Duodenal mucosa (tissue), 2 donors: ENCODE measurements around the gene PSTPIP1.

Experiments used
- H3K27ac ChIP-seq: one replicate; pipeline ENCODE4 v1.7.0; 2013; ENCODE audit warnings: low read depth, low read length
- H3K27me3 ChIP-seq, 2 donors: one replicate each; pipeline ENCODE4 v1.7.0; 2013; ENCODE audit warnings: low read length in 2 of 2, control low read depth in 1 of 2; ENCODE audit not compliant: insufficient read depth in 2 of 2, control insufficient read depth in 1 of 2
- H3K36me3 ChIP-seq, 2 donors: one replicate each; pipeline ENCODE4 v1.7.0; 2013; ENCODE audit warnings: low read length in 2 of 2, control low read depth in 1 of 2; ENCODE audit not compliant: insufficient read depth in 2 of 2, control insufficient read depth in 1 of 2
- H3K4me1 ChIP-seq, 2 donors: one replicate each; pipeline ENCODE4 v1.7.0; 2013; ENCODE audit warnings: low read length in 2 of 2, control low read depth in 1 of 2; ENCODE audit not compliant: insufficient read depth in 2 of 2, control insufficient read depth in 1 of 2
- H3K4me3 ChIP-seq, 2 donors: one replicate each; pipeline ENCODE4 v1.7.0; 2013; ENCODE audit warnings: low read length in 2 of 2, low read depth in 1 of 2
- H3K9ac ChIP-seq, 2 donors: one replicate each; pipeline ENCODE4 v1.7.0; 2013; ENCODE audit warnings: low read length in 2 of 2, low read depth in 1 of 2
- H3K9me3 ChIP-seq, 2 donors: one replicate each; pipeline ENCODE4 v1.7.0; 2013; ENCODE audit warnings: low read length in 2 of 2, control low read depth in 1 of 2; ENCODE audit not compliant: control insufficient read depth in 1 of 2

Gene PSTPIP1

DNA sequence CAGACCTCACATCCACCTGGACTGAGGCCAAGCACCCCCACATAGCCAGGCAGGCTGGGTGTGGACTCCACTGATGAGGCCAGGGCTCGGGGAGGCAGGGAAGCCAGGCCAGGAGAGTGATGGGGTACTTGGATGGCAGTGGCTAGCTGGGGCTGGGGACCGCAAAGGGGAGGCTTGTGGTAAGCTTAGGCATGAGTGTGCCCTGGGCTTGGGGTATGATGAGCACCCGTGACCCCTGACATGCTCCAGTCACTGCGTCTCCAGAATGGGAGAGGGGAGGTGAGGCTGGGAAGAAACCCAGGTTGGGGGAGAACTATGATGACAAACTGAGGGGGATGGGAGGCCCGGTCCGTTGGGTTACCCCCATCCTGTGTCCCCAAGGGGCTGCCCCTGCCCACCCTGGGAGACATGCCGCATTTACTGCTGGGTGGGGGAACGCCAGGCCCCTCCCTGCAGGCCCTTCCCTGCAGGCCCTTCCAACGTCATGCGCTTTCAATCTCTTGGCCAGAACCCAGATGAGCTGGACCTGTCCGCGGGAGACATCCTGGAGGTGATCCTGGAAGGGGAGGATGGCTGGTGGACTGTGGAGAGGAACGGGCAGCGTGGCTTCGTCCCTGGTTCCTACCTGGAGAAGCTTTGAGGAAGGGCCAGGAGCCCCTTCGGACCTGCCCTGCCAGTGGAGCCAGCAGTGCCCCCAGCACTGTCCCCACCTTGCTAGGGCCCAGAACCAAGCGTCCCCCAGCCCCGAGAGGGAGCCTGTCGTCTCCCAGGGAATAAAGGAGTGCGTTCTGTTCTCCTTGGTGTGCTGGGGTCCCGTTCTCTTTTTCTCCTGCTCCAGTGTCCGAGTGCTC, 41.8 kb downstream of the PSTPIP1 start:
- no peaks in the 10 kb centered on the region for H3K9me3 ChIP-seq
- H3K9ac ChIP-seq: no peak overlapping the region

DNA sequence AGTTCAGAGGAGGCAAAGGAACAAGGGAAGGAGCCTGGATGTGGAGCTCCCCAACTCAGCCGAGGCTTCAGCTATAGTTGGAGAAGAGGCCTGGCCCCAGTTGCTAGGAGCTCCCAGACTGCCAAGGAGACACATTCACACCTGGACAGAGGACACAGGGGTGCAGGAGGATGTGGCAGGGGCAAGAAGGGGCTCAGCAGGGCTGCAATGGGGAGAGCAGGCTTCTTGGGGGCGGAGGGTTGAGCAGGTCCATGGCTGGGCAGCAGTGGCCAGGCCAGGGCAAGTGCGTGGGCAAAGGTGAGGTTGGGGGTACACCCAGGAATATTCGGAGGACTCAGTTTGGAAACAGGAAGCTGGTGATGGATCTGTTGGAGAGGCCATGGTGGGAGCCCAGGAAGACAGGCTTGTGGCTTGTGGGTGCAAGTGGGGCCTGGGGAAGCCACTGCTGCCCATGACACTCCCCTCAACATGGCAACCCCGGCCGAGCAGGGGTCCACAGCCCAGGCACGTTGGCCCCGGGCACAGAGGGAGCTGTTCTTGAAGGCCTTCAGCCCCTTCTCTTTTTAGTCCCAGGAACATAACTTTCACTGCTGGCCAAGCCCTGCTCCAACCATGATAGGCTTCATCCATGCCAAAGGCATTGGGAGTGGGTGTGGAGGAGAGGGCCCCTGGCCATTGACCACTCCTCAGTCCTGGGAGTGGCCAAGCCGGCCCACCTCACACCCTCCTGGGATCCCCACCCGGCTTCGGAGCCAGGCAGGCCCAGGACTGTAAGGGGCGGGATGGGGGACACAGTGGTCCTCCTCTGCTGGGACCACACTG, 42.7 kb downstream of the PSTPIP1 start:
- peaks cover 0 to 5% of the 10 kb centered on the region in 2 donors for H3K4me1 ChIP-seq
- H3K27ac ChIP-seq: no peak overlapping the region
- no peak overlapping the region for H3K9ac ChIP-seq
- H3K36me3 ChIP-seq: peaks cover 24 to 35% of the 10 kb centered on the region in 2 donors
- no peak overlapping the region for H3K4me3 ChIP-seq
- no peaks in the 10 kb centered on the region for H3K27me3 ChIP-seq
- no peaks in the 10 kb centered on the region for H3K9me3 ChIP-seq

More for the DNA sequence above, 41.8 kb downstream of the PSTPIP1 start:
- peaks cover 16 to 27% of the 10 kb centered on the region in 2 donors for H3K36me3 ChIP-seq
- H3K27ac ChIP-seq: no peak overlapping the region
- H3K4me1 ChIP-seq: peaks cover 0 to 5% of the 10 kb centered on the region in 2 donors
- H3K4me3 ChIP-seq: no peak overlapping the region
- H3K27me3 ChIP-seq: no peaks in the 10 kb centered on the region

DNA sequence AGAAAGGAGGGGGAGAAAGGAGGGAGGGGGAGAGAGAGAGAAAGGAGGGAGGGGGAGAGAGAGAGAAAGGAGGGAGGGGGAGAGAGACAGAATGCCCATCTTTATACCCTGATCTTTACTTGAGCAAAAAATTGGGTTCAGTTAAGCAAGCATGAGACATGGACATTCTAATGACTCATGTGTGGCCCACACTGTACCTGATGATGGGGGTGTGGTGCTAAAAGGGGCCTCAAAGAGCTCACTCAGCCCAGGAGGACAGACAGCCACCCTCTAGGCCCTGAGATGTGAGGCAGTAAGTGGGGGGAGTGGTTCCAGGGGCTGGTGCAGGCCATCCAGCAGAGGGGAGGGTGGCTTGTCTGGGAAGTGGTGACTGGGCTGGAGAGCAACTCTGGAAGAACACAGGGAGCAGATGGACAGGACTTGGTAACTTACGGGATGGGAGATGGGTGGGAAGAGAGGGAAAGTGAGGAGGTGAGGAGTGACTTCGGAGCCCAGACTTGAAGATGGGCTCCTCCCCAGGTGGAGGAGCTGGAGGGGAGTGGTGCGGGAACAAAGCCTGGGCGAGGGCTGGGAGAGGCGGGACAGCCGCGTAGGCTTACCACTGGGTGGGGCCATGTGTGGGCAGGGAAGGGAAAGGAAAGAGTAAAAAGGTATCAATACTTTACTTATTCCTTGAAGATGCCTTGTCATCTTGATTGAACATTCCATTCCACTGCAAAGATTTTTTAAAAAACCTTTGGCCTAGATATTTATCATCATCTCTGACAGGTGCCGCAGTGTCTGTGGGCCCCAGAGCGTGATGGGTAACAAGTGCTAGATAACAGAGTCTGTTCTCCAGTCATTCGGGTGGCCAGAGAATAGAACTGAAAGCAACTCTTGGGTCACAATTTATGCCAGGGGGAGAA, 43.6 kb downstream of the PSTPIP1 start:
- Histone ChIP-seq H3K4me3 (no peak overlapping the region), H3K9me3 (no peaks in the 10 kb centered on the region), H3K9ac (no peak overlapping the region), H3K27me3 (no peaks in the 10 kb centered on the region), H3K4me1 (peaks cover 0 to 5% of the 10 kb centered on the region in 2 donors), H3K36me3 (peaks cover 31 to 45% of the 10 kb centered on the region in 2 donors), H3K27ac (no peak overlapping the region)

DNA sequence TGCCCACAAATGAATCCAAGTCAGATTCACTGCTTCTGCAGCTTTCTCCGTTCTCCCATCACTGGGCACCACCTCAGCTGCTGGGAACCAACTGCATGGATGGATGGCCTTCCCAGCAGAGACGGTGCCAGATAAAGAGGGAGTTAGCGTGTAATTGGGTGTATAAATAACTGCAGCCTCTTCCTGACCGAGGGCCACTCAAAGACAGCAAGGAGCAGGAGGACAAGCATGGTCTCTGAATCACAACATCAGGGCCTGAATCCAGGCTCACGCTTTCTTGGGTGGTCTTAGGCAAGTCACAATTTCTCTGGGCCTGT, 44.2 kb downstream of the PSTPIP1 start:
- Histone ChIP-seq H3K27me3 (no peaks in the 10 kb centered on the region), H3K4me1 (peaks cover 0 to 5% of the 10 kb centered on the region in 2 donors), H3K36me3 (peaks cover 32 to 51% of the 10 kb centered on the region in 2 donors), H3K4me3 (no peak overlapping the region), H3K27ac (no peak overlapping the region), H3K9me3 (no peaks in the 10 kb centered on the region), H3K9ac (no peak overlapping the region)

DNA sequence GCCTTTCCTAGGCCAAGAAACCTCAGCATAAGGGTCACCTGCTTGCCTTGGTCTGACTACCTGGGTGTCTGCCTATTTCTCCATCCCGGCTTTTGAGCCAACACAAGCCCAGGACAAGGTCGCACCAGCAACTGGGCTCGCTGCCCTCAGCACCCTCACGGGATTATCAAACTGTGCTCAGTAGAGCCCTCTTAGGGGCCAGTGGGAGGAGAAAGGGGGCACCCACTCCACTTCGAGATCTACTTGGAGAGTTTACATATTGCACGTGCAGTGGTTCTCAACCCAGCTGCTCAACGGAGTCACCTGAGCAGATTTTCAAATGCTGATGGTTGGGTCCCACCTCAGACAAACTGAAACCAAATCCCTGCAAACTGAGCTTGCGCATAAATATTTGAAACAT, 44.9 kb downstream of the PSTPIP1 start:
- Histone ChIP-seq H3K36me3 (peaks cover 38 to 57% of the 10 kb centered on the region in 2 donors), H3K27me3 (no peaks in the 10 kb centered on the region), H3K4me1 (peaks cover 0 to 3% of the 10 kb centered on the region in 2 donors), H3K27ac (no peak overlapping the region), H3K9me3 (no peaks in the 10 kb centered on the region), H3K4me3 (no peak overlapping the region), H3K9ac (no peak overlapping the region)

DNA sequence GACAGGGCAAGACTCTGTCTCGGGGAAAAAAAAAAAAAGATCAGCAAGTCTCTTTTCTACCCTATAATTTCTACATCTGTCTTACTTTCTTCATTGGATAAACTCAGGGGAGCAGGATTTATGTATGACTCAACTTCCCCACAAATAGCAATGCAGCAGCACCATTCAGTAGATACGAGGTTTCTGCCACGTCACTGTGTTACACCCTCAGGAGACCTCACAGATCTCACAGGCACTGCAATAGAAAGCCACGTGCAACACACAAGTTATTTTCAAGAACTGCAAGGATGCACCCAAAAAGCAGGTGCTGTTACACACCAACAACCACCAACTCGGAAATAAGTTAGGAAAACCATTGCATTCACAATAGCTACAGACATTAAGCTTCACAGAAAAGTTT, 45.7 kb downstream of the PSTPIP1 start:
- H3K36me3 ChIP-seq: peaks cover 41 to 64% of the 10 kb centered on the region in 2 donors
- H3K9ac ChIP-seq: no peak overlapping the region
- H3K4me3 ChIP-seq: no peak overlapping the region
- no peaks in the 10 kb centered on the region for H3K9me3 ChIP-seq
- H3K4me1 ChIP-seq: no peaks in the 10 kb centered on the region
- no peaks in the 10 kb centered on the region for H3K27me3 ChIP-seq
- H3K27ac ChIP-seq: no peak overlapping the region

DNA sequence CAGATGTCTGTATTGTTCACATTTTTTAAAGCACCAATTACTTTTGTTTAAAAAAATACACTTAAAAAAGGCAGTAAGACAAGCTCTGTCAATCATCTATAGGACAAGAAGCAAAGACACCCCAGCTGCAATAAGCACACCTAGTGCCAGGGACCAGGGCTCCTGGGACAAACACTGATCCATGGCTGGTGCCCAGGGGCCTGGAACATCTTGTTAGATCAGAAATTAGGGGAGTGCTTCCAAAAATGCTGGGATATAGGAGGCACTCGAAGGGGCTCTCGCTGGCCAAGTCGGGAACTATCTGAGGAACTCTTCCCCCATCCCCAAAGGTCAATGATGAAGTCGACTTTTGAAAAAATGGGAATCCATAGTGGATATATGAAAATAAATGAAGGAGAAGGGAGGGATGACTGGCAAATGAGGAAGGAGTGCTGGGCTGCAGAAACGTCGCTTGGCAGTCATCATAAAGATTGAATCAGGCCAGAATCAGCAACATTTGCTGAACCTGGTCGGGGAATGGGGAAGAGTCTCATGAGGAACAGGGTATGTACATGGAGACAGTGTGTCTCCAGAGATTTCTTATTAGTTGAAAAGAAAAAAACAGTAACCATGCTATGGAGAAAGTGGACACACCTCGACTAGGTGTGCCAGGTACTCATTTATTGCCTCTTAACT, 47.5 kb downstream of the PSTPIP1 start:
- H3K27me3 ChIP-seq: no peaks in the 10 kb centered on the region
- no peak overlapping the region for H3K4me3 ChIP-seq
- H3K9ac ChIP-seq: no peak overlapping the region
- H3K36me3 ChIP-seq: peaks cover 44 to 61% of the 10 kb centered on the region in 2 donors
- H3K27ac ChIP-seq: no peak overlapping the region
- H3K9me3 ChIP-seq: no peaks in the 10 kb centered on the region
- H3K4me1 ChIP-seq: no peaks in the 10 kb centered on the region

DNA sequence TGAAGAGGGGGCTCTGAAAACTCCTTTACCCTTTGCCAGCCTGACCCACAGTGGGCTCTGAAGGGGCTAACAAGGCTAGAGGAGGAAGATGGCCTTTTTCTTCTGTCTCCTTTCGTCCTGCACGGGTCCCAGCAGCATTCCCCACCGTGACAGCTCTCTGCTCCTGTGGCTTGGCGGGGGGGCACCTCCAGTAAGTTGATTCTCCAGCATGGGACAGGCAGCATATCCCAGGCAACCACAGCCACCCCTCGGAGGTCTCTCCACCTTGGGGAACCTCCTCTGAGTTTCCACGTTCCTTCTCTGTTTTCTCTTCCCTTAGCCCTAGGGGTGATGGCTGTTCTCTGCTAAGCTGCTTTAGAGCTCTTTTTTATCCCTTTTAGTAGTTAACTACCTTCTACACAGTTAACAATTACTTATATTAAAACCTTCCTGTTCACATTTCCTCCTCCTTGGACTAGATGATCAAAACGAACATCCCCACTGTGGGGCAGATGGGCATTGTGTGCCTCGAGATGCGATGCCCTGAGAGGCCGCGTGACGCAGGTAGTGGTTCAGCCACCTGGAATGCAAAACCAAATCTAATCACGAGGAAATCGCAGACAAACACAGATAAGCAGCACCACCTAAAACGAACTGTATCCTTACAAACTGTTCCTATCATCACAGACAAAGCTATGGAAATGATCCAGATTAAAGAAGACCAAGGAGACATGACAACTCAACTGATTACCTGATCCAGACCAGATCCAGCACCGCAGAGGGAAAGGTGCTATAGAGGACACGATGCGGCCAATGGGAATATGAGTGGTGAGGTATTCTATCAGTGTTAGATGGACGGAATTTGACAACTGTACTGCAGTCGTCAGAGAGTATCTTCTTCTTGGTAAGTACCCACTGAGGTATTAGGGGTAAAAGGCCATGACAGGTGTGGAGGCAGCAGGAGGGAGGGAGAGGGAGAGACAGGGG, 48.3 kb downstream of the PSTPIP1 start:
- H3K4me3 ChIP-seq: no peak overlapping the region
- H3K36me3 ChIP-seq: peaks cover 46 to 57% of the 10 kb centered on the region in 2 donors
- H3K9ac ChIP-seq: no peak overlapping the region
- H3K9me3 ChIP-seq: no peaks in the 10 kb centered on the region
- no peaks in the 10 kb centered on the region for H3K4me1 ChIP-seq
- H3K27me3 ChIP-seq: no peaks in the 10 kb centered on the region
- no peak overlapping the region for H3K27ac ChIP-seq
